Stimulated activated CD8-positive, alpha-beta memory T cell treated with anti-CD3 and anti-CD28 coated beads, Interleukin-12 subunit alpha, Interleukin-12 subunit beta, amount 100 ng/mL, for 1 hour (primary cell): ENCODE results near the gene DMRTA1.
"Not testable (repeated sequence)": the region's sequence is repeated elsewhere in the genome, so short reads cannot be mapped to it uniquely, and the experiment has no call there.

Source experiments
- DNase-seq: peaks from one replicate; pipeline ENCODE4 v3.0.0-alpha.2; 2020; ENCODE audit warnings: low read depth

DMRTA1 gene

DNA sequence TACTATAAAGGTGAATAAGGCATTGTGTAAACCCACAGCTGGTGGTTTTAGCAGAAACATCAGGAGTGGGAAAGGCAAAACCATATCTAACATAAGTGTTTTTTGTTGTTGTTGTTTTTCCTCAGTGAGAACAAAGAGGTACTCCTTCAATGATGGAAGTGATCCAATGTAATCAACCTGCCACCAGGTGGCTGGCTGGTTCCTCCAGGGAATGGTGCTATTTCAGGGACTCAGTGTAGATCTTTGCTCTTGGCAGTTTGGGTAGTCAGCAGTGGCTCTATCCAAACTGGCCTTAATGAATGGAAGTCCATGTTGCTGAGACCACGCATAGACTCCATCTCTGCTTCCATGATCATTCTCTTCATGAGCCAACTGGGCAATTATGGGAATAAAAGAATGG lies 10.8 kb downstream of the DMRTA1 start:
- DNase-seq: no peak

DNA sequence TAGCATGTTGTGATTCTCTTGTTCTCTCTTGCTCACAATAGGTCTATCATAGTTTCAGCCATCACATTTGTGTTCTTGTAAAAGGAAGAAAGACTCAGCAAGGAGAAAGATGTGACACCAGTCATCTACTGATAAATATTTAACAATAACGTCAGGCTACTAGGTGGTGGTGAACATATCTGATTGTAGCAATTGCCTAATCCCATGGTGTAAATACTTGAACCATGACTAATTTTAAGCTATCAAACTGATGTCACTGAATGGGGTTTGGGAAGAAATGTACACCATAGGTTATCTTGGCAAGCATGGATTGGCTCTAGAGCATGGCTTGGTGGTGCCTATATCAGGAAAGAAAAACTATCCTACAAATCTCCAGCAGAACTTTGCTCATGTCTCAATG lies 16.6 kb downstream of the DMRTA1 start:
- no peak for DNase-seq

DNA sequence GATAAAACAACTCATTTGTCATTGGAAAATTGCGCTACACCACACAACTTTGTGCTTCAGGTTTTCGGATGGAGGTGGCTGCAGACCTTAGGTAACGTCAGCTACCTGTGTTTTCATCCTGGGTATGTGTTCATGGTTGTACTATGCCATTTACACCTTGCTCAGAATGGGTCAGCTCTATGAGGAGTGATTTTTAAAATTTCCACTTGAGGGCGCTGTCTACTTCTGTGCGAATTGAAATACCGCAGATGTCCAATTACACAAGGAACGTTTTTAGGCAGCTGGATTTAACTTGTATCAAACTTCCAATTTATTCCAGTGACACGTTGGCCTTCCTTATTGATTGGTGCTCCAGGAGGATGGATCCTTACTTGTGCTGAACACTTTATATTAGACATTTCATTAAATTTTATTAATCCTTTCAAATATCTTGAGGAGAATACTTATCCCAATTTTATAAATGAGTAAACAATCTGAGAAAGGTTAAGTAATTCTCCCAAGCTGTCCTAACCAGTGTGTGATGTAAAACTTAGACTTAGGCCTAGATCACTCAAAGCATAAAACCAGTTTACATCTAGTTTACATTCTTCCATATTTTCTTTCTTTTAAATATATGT lies 23.4 kb downstream of the DMRTA1 start:
- DNase-seq: no peak

DNA sequence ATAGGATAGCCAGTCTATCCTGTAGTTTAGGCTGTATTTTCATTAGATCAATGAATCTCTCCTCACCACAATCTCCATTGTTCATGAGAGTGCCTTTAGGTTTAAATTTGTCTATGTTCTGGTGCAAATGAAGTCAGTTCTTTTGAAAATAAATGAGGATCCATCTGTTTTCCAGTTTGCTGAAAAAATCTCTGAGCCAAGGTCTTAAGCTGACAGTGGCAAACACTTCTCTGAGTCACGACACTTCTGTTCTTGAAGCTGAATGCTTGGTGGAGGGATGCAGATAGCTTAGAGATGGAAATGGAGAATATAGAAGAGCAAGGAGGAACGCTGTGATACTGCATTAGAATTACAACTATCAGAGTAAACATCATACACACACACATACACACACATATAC lies 34.9 kb downstream of the DMRTA1 start:
- no peak for DNase-seq

DNA sequence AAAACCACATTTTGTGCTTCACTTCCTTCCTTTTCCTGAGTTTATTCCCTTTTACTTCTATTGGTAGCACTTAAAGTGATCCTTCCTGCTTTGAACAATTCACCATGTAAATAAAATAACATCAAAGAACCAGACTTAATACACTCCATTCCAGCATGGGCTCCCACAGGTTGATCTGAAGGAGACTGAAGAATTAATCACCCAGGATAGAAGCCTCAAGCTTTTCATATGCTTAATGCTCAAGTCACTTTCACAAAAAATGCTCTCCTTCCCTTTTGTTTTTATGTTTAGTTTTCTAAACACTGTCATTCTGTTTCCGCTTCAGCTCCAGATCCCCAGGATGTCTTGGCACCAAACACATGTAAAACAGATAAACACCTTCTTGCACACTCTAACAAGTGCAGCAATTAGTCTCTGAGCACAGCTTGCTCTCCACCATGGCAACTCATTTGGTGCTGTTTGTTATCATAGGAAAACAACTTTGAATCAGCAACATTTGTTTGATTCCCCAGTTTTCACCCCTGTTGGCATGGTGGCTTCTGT lies 37.0 kb downstream of the DMRTA1 start:
- DNase-seq: no peak

DNA sequence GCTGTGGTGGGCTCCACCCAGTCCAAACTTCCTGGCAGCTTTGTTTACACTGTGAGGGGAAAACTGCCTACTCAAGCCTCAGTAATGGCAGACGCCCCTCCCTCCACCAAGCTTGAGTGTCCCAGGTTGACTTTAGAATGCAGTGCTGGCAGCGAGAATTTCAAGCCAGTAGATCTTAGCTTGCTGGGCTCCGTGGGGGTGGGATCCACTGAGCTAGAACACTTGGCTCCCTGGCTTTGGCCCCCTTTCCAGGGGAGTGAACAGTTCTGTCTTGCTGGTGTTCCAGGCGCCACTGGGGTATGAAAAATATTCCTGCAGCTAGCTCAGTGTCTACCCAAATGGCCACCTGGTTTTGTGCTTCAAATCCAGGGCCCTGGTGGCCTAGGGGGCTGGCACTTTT lies 49.6 kb downstream of the DMRTA1 start:
- not testable (repeated sequence) for DNase-seq
